Karpas-422 (cell line): ENCODE measurements around the gene TACC3. TPM values are rescaled to one million over a fixed set of nuclear protein-coding genes. Genes with fewer than 3 reads are reported as not detected.

Experiments
- DNase-seq: peaks from one replicate; pipeline ENCODE4 v3.0.0-alpha.2; 2015
- H2AFZ ChIP-seq: fragments of 200-600 bp; sonication (generic); 2 replicates; pipeline ENCODE4 v1.6.1; 2014; ENCODE audit warnings: antibody characterized with exemption, low read length, mixed read lengths
- H3K27ac ChIP-seq: fragments of 200-600 bp; sonication (generic); 2 replicates; pipeline ENCODE4 v1.5.1; 2014; ENCODE audit warnings: mild to moderate bottlenecking, low read length, moderate library complexity
- H3K27me3 ChIP-seq: fragments of 200-600 bp; sonication (generic); 2 replicates; pipeline ENCODE4 v1.6.1; 2014; ENCODE audit warnings: low read length, mixed read lengths
- H3K36me3 ChIP-seq: fragments of 200-600 bp; sonication (generic); 2 replicates; pipeline ENCODE4 v1.6.1; 2014; ENCODE audit warnings: low read length, mixed read lengths; ENCODE audit not compliant: insufficient read depth
- H3K4me1 ChIP-seq: fragments of 200-600 bp; sonication (generic); 2 replicates; pipeline ENCODE4 v1.6.1; 2014; ENCODE audit warnings: mild to moderate bottlenecking, low read length, mixed read lengths
- H3K4me2 ChIP-seq: fragments of 200-600 bp; sonication (generic); 2 replicates; pipeline ENCODE4 v1.6.1; 2014; ENCODE audit warnings: low read length, low read depth, mild to moderate bottlenecking; ENCODE audit not compliant: poor library complexity, severe bottlenecking
- H3K4me3 ChIP-seq: fragments of 200-600 bp; sonication (generic); 2 replicates; pipeline ENCODE4 v1.5.1; 2014; ENCODE audit warnings: mild to moderate bottlenecking, antibody characterized with exemption, low read length, mixed read lengths
- H3K79me2 ChIP-seq: fragments of 200-600 bp; sonication (generic); 2 replicates; pipeline ENCODE4 v1.6.1; 2014; ENCODE audit warnings: mild to moderate bottlenecking, low read length, mixed read lengths
- H3K9ac ChIP-seq: fragments of 200-600 bp; sonication (generic); 2 replicates; pipeline ENCODE4 v1.6.0; 2014; ENCODE audit warnings: low read length
- H3K9me2 ChIP-seq: fragments of 200-600 bp; sonication (generic), shearing (Covaris generic); replicated peaks from 2 replicates; pipeline ENCODE4 v1.6.0; 2014; ENCODE audit warnings: mild to moderate bottlenecking, low read length, moderate library complexity; ENCODE audit not compliant: insufficient read depth
- H3K9me3 ChIP-seq: fragments of 300-700, 200-600 bp; sonication (generic); 2 replicates; pipeline ENCODE4 v1.6.1; 2014; ENCODE audit warnings: low read length, mixed read lengths
- H4K20me1 ChIP-seq: fragments of 200-600 bp; sonication (generic); 2 replicates; pipeline ENCODE4 v1.6.1; 2014; ENCODE audit warnings: mild to moderate bottlenecking, antibody characterized with exemption, low read length, low read depth; ENCODE audit not compliant: insufficient read depth
- total RNA-seq: library from RNA; depleted of rRNA; stranded (reverse); fragments of >200 nt; shearing (Covaris generic); gene quantifications from 2 replicates; pipeline ENCODE4 v1.2.3, GENCODE V29; 2014; ENCODE audit warnings: low replicate concordance

TACC3 gene
- total RNA-seq, 1 experiment from 2014 or later = 22.0 TPM

DNA sequence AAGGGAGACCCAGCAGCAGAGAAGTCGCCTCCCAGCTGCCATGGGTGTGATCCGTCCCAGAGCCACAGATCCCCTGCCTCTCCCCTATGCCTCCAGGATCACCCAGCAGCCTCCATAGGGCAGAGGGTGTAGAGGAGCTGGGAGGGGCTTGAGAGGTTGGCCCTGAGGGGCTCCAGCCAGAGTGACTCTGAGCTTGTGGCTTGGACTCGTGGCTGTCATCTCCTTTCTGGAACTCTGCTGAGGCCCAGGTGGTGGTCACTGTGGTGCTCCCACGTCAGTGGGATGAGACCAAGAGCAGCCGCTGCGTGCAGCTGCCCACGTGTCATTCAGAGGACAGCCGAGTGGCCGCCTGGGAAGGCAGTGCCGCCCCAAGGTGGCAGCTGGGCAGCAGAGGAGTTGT, 4.2 kb downstream of the TACC3 start:
- peaks cover 13% of the 10 kb centered on the region for H3K4me1 ChIP-seq
- peaks cover 12% of the 10 kb centered on the region for H4K20me1 ChIP-seq
- H3K79me2 ChIP-seq = peaks cover 70% of the 10 kb centered on the region
- no peak overlapping the region for H3K27ac ChIP-seq
- no peak overlapping the region for H3K4me3 ChIP-seq
- H3K36me3 ChIP-seq = peaks cover 55% of the 10 kb centered on the region
- H3K4me2 ChIP-seq = no peak overlapping the region
- DNase-seq = no peak
- H3K9me2 ChIP-seq = no peaks in the 10 kb centered on the region
- H3K27me3 ChIP-seq = no peaks in the 10 kb centered on the region
- no peak overlapping the region for H3K9ac ChIP-seq
- no peaks in the 10 kb centered on the region for H3K9me3 ChIP-seq
- H2AFZ ChIP-seq = no peak overlapping the region

DNA sequence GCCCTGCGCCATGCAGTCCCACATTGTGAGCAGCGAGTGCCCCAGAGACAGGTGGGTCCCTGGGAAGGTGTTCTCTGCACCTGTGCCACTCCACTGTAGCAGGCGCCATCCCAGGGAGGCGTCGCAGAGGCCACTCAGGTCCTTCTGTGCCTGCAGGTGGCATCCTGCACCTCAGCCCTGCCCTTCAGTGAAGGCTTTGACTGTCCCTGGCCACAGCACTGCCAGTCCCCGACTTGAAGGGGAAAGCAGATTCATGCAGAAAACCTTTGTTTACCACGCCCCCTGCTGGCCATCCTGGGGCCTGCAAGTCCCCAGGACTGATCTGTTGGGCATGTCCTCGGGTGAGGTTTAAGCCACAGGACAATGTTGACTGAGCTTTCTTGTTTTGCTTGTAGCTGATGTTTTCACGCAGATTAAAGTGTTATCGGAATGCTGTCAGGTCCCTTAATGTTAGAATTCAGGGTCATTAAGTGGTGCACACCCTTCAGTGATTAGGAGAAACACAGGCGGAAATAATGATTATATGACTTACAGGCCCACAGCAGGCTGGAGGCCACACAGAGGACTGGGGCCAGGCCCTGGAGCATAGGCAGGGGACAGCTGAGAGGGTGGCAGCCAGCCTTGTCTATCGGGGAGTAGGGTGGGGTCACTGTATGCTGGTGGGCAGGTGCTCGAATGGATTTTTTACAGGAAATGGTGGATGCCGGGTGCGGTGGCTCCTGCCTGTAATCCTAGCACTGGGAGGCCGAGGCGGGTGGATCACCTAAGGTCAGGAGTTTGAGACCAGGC, 5.0 kb downstream of the TACC3 start:
- peaks cover 70% of the 10 kb centered on the region for H3K79me2 ChIP-seq
- no peak overlapping the region for H3K4me3 ChIP-seq
- H2AFZ ChIP-seq = no peak overlapping the region
- H3K9me2 ChIP-seq = no peaks in the 10 kb centered on the region
- H4K20me1 ChIP-seq = peaks cover 12% of the 10 kb centered on the region
- H3K4me2 ChIP-seq = no peak overlapping the region
- H3K9me3 ChIP-seq = no peaks in the 10 kb centered on the region
- H3K27ac ChIP-seq = no peak overlapping the region
- H3K27me3 ChIP-seq = no peaks in the 10 kb centered on the region
- peaks cover 60% of the 10 kb centered on the region for H3K36me3 ChIP-seq
- DNase-seq = peak; percentile 92
- H3K4me1 ChIP-seq = peaks cover 13% of the 10 kb centered on the region
- H3K9ac ChIP-seq = no peak overlapping the region

DNA sequence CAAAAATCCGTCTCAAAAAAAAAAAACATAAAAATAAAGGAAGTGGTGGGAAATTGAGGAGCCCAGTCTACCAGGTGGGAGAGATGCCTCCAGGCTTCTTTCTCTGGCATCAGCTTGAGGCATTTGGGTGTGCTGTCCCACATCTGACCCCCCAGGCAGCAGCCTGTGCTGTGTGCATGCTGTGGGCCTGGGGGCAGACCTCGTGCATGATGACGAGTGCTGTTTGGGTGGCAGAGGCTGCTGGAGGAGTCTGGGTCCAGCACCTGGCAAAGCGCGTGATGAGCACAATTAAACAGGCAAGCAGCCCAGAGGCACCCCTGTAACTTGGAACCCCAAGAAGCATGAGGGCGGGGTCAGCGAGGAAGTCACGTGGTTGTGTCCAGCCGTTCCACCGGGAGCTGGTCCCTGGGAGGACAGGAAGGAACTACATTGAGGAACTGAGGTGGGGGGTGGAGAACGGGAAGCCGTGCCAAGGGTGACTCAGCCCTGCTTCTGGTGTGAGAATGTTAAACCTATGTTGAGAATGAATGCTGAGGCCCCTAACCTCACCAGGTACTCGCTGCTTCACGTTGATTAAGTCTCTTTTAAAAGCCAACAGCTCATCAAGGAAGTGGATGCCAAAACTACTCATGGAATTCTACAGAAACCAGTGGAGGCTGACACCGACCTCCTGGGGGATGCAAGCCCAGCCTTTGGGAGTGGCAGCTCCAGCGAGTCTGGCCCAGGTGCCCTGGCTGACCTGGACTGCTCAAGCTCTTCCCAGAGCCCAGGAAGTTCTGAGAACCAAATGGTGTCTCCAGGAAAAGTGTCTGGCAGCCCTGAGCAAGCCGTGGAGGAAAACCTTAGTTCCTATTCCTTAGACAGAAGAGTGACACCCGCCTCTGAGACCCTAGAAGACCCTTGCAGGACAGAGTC, 6.1 kb downstream of the TACC3 start:
- H3K79me2 ChIP-seq = peaks cover 61% of the 10 kb centered on the region
- peaks cover 11% of the 10 kb centered on the region for H3K4me1 ChIP-seq
- no peaks in the 10 kb centered on the region for H3K9me3 ChIP-seq
- H3K27ac ChIP-seq = no peak overlapping the region
- DNase-seq = no peak
- H3K9me2 ChIP-seq = no peaks in the 10 kb centered on the region
- no peak overlapping the region for H3K4me2 ChIP-seq
- H4K20me1 ChIP-seq = peaks cover 4% of the 10 kb centered on the region
- H2AFZ ChIP-seq = no peak overlapping the region
- no peaks in the 10 kb centered on the region for H3K27me3 ChIP-seq
- no peak overlapping the region for H3K4me3 ChIP-seq
- H3K9ac ChIP-seq = no peak overlapping the region
- H3K36me3 ChIP-seq = peaks cover 69% of the 10 kb centered on the region

DNA sequence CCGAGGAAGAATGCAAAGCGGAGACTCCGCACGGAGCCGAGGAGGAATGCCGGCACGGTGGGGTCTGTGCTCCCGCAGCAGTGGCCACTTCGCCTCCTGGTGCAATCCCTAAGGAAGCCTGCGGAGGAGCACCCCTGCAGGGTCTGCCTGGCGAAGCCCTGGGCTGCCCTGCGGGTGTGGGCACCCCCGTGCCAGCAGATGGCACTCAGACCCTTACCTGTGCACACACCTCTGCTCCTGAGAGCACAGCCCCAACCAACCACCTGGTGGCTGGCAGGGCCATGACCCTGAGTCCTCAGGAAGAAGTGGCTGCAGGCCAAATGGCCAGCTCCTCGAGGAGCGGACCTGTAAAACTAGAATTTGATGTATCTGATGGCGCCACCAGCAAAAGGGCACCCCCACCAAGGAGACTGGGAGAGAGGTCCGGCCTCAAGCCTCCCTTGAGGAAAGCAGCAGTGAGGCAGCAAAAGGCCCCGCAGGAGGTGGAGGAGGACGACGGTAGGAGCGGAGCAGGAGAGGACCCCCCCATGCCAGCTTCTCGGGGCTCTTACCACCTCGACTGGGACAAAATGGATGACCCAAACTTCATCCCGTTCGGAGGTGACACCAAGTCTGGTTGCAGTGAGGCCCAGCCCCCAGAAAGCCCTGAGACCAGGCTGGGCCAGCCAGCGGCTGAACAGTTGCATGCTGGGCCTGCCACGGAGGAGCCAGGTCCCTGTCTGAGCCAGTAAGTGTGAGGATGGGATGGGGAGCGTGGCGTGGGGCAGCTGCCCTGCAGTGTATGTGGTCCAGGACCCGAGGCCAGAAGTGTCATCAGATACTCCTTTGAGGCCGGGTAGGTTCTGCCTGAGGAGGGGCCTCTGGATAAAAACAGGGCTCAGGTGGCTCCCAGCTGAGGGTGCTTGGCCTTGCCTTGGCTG, 7.0 kb downstream of the TACC3 start:
- Histone ChIP-seq H3K4me3 (no peak overlapping the region), H3K4me2 (no peak overlapping the region), H3K27ac (no peak overlapping the region), H3K79me2 (peaks cover 54% of the 10 kb centered on the region), H2AFZ (no peak overlapping the region), H4K20me1 (no peaks in the 10 kb centered on the region; the same call in 1 of the 2 replicates), H3K27me3 (no peaks in the 10 kb centered on the region), H3K9ac (no peak overlapping the region), H3K9me2 (no peaks in the 10 kb centered on the region), H3K36me3 (peaks cover 76% of the 10 kb centered on the region), H3K9me3 (no peaks in the 10 kb centered on the region), H3K4me1 (peaks cover 2% of the 10 kb centered on the region)
- no peak for DNase-seq

DNA sequence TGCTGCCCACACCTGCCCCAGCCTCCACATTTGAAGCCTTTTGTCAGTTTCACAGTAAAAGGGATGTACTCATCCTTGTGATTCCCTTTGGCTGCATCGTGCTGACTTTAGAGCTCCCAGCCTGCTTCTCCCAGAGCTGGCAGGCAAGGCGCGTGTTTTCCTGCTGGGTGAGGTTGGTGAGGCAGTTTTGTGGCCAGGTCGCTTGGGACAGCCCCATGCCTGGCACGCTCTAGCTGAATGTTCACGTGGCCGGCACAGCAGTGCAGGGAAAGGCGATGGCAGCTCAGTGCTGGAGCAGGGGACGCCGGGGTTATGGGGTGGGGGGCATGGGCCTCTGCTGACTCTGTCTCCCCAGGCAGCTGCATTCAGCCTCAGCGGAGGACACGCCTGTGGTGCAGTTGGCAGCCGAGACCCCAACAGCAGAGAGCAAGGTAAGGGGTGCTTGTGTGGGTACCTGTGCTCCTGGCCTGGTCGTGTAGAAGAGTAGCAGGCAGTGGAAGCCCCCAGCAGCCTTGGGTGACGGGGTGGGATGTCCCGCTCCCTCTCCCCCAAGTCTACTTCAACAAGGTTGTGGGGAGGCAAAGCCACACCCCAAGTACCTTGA, 9.3 kb downstream of the TACC3 start:
- Histone ChIP-seq H3K27me3 (no peaks in the 10 kb centered on the region), H4K20me1 (no peaks in the 10 kb centered on the region; the same call in 1 of the 2 replicates)

DNA sequence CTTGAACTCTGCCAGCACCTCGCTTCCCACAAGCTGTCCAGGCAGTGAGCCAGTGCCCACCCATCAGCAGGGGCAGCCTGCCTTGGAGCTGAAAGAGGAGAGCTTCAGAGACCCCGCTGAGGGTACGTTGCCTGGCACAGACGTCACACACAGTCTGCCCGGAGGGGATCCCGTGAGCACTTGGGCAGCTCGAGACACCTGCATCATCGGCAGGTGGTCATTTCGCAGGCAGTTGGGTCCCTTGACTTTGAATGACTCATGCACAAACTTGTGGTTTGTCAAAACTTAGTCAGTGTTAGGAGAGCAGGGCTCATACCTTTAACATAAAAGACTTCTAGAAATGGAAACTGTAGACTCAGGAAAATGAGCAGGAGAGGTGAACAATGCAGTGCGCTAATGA, 9.9 kb downstream of the TACC3 start:
- Histone ChIP-seq H3K27ac (no peak overlapping the region), H3K4me2 (no peak overlapping the region), H2AFZ (no peak overlapping the region), H3K4me1 (no peaks in the 10 kb centered on the region), H3K9me2 (no peaks in the 10 kb centered on the region), H3K9me3 (no peaks in the 10 kb centered on the region), H4K20me1 (no peaks in the 10 kb centered on the region), H3K9ac (no peak overlapping the region), H3K79me2 (peaks cover 36% of the 10 kb centered on the region), H3K36me3 (peaks cover 89% of the 10 kb centered on the region), H3K27me3 (no peaks in the 10 kb centered on the region), H3K4me3 (no peak overlapping the region)
- no peak for DNase-seq

More for the DNA sequence above, 9.3 kb downstream of the TACC3 start:
- Histone ChIP-seq H3K27ac (no peak overlapping the region), H3K4me1 (no peaks in the 10 kb centered on the region), H3K9ac (no peak overlapping the region), H3K9me2 (no peaks in the 10 kb centered on the region), H3K79me2 (peaks cover 41% of the 10 kb centered on the region), H2AFZ (no peak overlapping the region), H3K4me2 (no peak overlapping the region), H3K36me3 (peaks cover 86% of the 10 kb centered on the region), H3K4me3 (no peak overlapping the region), H3K9me3 (no peaks in the 10 kb centered on the region)
- no peak for DNase-seq

DNA sequence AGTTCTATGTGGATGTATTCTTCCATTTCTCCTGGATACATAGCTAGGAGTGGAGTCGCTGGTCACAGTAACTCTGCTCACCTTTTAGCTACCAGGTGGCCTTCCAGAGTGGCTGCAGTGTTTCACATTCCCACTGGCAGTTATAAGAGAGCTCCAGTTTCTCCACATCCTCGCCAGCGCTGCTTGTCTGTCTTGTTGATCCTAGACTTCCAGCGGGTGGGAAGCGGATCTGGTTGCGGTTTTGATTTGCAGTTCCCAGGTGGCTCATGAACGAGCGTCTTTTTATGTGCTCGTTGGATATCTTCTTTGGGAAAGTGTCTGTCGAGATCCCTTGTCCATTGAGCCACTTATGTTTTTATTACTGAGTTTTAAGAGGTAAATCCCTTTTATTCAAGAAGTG, 11.6 kb downstream of the TACC3 start:
- Histone ChIP-seq H3K36me3 (peaks cover 90% of the 10 kb centered on the region), H3K9me3 (peaks cover 9% of the 10 kb centered on the region; the same call in 1 of the 2 replicates), H3K4me2 (no peak overlapping the region), H3K79me2 (peaks cover 20% of the 10 kb centered on the region), H3K4me3 (no peak overlapping the region), H3K4me1 (no peaks in the 10 kb centered on the region), H3K27ac (no peak overlapping the region), H2AFZ (no peak overlapping the region), H3K9ac (no peak overlapping the region), H3K27me3 (no peaks in the 10 kb centered on the region), H4K20me1 (no peaks in the 10 kb centered on the region), H3K9me2 (no peaks in the 10 kb centered on the region)
- DNase-seq = no peak
